ENCODE measurements around the gene RNF123.
A peak's percentile ranks its signal among the peaks of the same experiment; 100 is the strongest.

Gene RNF123

GRCh38 chr3:49705390-49705960, 16.1 kb downstream of the RNF123 start:
- DNase-seq = no peak

DNA sequence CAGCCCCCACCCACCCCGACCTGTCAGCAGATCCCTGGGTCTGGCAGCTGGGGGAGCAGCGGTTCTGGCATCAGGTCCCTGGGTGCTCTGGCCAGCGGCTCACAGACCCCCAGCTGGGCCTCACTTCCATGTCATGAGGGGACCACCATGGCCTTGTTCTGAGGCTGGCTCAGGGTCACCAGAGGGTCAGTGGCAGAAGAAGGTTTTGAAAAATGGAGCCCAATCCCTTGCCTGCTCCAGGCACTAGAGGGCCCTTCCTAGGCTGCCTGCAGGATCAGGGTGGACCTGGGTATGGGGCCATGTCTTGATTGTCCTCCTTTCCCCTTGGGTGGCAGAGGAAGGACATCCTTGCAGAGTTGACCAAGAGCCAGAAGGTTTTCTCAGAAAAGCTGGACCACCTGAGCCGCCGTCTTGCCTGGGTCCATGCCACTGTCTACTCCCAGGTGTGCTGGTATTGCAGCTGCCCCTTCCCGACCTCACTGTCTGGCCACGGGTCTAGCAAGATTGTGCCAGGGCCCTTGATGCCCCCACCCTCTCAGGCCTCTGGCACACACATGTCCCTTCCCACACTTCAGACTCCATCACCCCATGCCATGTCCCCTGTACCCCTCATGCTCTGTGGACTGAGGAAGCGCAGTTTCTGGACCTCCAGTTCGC, 17.2 kb downstream of the RNF123 start:
- no peak for DNase-seq

DNA sequence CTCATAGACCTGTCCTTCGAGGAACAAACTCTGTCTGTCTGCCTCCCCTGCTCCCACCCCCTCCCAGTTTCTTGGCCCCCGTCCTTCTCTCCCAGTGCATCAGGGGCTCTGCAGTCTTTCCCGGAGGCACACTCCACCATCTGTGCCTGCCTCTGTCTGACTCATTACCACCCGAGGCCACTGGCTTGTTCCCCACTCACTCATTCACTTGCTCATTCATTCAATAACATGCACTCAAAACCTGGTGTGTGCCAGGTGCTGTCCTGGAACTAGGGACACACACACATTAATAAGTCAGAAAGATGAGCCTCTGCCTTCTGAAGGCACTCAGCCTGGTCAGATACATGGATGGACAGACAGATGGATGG, 17.7 kb downstream of the RNF123 start:
- DNase-seq = no peak

DNA sequence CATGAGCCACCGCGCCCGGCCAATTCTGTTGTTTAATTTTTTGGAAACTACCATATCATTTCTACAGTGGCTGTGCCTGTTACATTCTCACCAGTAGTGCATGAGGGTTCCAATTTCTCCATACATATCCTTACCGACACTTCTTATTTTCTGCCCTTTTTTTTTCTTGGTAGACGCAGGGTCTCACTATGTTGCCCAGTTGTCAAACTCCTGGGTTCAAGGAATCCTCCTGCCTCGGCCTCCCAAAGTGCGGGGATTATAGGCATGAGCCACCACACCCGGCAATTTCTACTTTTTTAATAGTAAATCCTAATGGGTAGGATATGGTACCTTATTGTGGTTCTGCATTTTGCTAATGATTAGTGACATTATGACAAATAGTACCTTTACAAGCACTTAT, 20.5 kb downstream of the RNF123 start:
- DNase-seq = no peak

DNA sequence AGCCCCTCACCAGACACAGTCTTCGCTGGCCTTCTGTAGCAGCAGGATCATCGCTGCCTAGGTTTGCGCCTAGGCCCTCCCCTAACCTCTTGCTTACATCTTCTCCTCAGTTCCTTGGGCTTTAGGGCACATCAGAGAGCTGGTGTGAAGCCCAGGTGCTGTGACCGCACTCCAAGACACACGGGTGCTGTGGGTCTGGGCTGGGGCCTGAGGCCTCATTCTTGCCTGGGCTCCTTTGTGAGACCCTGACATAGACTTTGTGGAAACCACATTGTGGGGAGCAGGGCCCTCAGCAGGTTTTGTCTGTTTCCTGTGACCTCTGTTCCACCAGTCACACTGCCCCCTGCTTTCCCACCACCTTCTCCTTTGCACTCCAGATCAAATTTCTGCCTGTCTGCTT, 22.1 kb downstream of the RNF123 start:
- DNase-seq = no peak

DNA sequence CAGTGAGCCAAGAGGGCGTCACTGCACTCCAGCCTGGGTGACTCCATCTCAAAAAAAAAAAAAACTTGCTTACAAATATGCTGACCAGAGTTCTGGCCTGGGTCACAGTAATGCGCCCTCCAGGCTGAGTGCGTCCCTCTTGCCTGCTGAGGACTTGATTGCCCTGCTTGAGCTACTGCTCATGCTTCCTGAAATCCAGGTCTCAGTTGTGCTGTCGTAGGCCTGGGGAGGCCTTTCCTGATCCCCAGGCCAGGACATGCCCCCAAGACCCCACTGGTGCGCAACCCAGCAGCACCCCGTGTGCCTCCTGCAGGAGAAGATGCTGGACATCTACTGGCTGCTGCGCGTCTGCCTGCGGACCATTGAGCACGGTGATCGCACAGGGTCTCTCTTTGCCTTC, 22.8 kb downstream of the RNF123 start:
- DNase-seq = no peak

- DNase-seq = no peak
These were observed 23.4 kb downstream of the RNF123 start for GRCh38 chr3:49712631-49713317.

GRCh38 chr3:49713336-49714105, 24.2 kb downstream of the RNF123 start:
- no peak for DNase-seq

DNA sequence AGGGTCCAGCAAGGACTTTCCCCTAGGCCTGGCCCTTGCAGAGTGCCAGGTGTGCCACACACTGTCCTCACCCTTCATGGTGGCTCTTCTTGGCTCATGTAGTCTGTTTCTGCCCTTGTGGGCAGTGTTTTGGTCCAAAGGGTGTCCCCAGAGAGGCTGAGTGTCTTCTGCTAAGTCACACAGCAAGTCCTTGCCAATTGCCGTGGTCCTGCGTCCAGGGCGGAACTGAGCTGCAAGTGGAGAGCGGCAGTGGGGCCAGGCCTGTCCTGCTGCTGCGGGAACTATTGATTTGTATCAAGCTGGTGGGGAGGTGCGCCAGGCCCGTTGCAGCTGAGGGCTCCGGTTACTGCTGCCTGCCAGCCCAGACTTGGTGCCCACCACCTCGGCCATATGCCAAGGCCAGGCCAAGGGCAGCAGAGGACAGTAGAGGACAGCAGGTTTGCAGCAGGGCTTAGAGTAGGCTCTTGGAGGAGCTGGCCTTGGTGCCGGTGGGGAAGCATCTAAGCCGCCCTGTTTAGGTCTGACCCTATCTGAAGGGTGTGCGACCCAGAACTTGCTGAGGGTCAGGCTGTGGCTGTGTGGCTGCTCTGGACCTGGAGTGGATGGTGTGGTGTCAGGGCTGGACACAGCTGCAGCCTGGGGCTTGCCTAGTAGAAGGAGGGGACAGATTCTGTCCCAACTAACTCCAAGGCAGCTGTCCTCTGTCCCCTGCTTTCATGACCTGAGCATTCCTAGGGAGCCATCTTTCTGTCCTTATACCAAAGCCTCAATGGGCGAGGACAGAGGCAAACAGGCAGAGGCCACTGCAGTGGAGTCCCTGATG, 25.6 kb downstream of the RNF123 start:
- no peak for DNase-seq

GRCh38 chr3:49715611-49716121, 26.3 kb downstream of the RNF123 start:
- no peak for DNase-seq

DNA sequence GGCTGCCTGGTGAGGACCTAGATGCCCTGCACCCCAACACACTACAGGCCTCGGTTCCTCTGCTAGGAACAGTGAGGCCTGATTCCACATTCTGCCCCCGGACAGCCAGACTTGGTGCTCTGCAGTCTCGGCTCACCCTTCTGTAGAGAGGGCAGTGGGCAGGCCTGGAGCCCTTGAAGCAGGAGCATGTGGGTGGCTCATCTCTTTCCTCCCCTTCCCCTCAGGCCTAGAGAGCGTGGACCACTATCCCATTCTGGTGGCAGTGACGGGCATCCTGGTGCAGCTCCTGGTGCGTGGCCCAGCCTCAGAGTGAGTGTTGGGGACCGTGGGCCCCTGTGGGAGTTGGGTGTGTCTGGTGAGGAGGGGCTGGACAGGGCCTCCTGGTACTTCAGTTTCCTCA, 26.8 kb downstream of the RNF123 start:
- DNase-seq = no peak

GRCh38 chr3:49716691-49717210, 27.4 kb downstream of the RNF123 start:
- DNase-seq = no peak

DNA sequence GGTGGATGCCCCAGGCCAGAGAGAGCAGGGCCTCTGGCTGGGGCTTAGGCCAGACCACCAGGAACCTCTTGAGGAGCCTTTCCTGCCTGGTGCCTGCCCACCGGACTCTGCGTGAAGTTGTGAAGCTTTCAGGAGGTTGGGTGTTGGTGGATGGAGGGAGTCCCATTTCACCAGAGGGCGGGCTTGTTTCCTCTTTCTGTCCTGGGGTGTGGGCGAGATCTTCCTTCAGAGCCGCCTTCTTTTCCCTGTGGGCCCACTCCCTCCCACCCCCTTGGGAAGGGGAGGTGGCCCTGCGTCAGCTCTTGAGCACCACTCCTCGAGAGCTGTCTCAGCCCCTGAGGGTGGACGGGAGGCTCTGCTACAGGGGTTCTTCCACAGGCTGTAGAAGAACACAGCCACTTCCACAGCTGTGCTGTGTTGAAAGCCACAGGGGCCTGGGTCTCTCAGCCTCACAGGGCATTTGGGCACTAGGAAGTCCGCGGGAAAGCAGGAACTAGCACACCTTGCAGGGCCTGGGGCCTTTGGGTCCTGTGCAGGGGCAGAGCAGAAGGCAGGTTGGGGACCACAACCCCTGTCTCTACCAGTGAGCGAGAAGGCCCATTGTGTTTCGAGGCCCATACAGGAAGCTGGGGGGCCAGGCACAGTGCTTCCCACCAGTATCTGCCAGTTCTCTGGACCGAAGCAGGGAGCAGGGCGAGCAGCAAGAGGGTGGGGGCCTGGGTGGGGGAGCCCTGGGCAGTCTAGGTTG, 28.0 kb downstream of the RNF123 start:
- no peak for DNase-seq

DNA sequence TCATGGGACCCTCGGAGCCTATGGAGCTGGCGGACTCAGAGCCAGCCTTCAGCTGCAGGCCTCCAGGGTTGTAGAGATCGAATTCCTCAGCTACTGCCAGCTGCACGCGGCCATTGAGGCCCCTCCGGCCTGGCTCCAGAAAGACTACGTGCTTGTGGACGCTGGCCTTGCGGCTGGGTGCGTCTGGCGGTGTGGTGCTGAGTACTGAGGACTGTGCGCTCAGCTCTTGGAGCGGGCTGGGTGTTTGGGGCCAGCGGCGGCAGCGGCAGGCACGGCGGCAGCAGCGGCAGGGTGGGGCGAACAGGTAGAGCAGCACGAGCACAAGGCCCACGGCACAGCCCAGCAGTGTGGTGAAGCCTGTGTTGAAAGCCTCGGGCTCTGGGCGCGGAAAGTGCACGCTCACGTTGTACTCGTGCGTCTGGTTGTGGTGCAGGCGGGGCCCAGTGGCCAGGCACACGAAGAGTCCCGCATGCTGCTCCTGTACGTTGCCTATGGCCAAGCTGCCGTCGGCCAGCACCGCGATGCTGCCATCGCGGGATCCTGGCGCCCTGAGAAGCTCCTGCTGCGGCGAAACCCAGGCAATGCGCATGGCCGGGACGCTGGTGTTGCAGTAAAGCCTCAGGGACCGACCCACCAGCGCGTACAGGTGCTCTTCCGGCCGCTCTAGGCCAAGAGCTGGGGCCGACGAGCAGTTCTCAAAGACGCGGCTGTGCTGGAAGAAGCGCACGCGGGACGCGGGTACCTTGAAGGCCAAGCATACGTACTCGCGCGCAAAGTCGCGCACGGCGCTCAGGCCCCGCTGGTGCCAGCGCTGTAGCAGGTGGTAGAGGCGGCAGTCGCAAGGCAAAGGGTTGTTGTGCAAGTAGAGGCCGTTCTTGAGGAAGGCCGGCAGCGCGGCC, 28.9 kb downstream of the RNF123 start:
- DNase-seq = peak in 1 of 2 experiments; percentile 6

GRCh38 chr3:49718858-49719213, 29.5 kb downstream of the RNF123 start:
- no peak for DNase-seq

DNA sequence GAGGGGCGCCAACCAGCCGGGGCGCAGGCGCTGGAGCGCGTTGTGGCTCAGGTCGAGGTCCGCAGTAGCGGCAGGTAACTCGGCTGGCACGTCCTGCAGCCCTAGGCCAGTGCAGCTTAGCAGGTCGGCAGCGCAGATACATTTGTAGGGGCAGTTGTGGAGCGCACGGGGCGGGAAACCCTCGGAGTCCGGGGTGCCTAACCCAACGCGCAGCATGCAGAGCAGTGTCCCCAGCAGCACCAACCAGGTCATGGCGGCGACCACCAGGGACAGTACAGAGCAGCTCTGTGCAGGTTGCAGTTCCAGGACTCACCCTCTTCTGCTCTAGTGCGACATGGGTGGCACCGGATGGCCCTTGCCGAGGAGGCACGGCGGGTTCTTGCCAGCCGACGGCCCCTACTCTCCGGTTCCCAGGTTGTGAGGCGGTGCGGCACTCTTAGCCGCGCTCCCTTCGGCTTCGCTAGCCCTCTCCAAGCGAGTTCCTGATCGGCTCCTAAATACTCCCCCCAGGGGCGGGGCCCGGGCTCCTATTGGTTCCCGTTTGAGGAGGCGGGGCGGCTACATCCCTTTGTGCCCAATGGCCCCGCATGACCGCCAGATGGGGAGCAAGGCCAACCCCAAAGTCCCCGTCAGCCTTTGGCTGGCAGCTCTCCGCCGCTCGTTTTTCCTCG, 30.0 kb downstream of the RNF123 start, which contains the start of gene AMIGO3:
TSS of gene AMIGO3 (minus strand) at position 471 of the 671 bp plus-strand sequence. CDS start at position 252, 219 bp downstream.
- DNase-seq = peak; percentile 34 to 87

- DNase-seq = no peak
These were observed 31.7 kb downstream of the RNF123 start for GRCh38 chr3:49720855-49721595.

- no peak for DNase-seq
These were observed 32.2 kb downstream of the RNF123 start for GRCh38 chr3:49721596-49721895.

All from NCI-H187 (cell line).